Brain microvascular endothelial cell (primary cell): ENCODE measurements around the gene SUOX.
"Not testable (repeated sequence)": the region's sequence is repeated elsewhere in the genome, so short reads cannot be mapped to it uniquely, and the experiment has no call there.

Experiments
- DNase-seq: peaks from one replicate; pipeline ENCODE4 v3.0.0-alpha.2; 2020
- H3K27ac ChIP-seq: fragments of 250-450 bp; sonication (Bioruptor Pico); 2 replicates; pipeline ENCODE4 v1.5.1; 2020; ENCODE audit warnings: mild to moderate bottlenecking, moderate library complexity
- H3K27me3 ChIP-seq: fragments of 250-450 bp; sonication (Bioruptor Pico); replicated peaks from 2 replicates; pipeline ENCODE4 v1.5.1; 2020; ENCODE audit warnings: mild to moderate bottlenecking
- H3K36me3 ChIP-seq: fragments of 250-450 bp; sonication (Bioruptor Pico); replicated peaks from 2 replicates; pipeline ENCODE4 v1.5.1; 2020; ENCODE audit warnings: mild to moderate bottlenecking
- H3K4me3 ChIP-seq: 2 replicates; pipeline ENCODE4 v1.5.1; 2011; ENCODE audit warnings: low read depth, mild to moderate bottlenecking, control low read depth, low read length, moderate library complexity
- CTCF ChIP-seq: IDR thresholded peaks from 2 replicates; pipeline ENCODE4 v1.5.1; 2011; ENCODE audit warnings: low read depth, mild to moderate bottlenecking, moderate library complexity, low read length, control low read depth, inconsistent platforms; ENCODE audit errors: missing control alignments
- in situ Hi-C: cut with HindIII; loops from 2 replicates; pipeline ENCODE4 v1.10.0; 2017; ENCODE audit warnings: low sequenced_read_pairs, low pct_ligation_motif_present

SUOX gene

GRCh38 chr12:55997535-55997859, 421 bp downstream of the SUOX start:
- no peak for DNase-seq
- in situ Hi-C loops = no loop called here
- Histone ChIP-seq H3K27me3 (no peaks in the 10 kb centered on the region), H3K4me3 (peak overlapping the region; percentile 93), H3K36me3 (peaks cover 25% of the 10 kb centered on the region), H3K27ac (no peak overlapping the region)
- TF ChIP-seq CTCF = no peak

- in situ Hi-C loops, H3K27ac ChIP-seq, H3K27me3 ChIP-seq, DNase-seq, H3K4me3 ChIP-seq: not testable (repeated sequence)
- H3K36me3 ChIP-seq = peaks cover 19% of the 10 kb centered on the region
These were observed 2.4 kb downstream of the SUOX start for GRCh38 chr12:55999522-55999921.

DNA sequence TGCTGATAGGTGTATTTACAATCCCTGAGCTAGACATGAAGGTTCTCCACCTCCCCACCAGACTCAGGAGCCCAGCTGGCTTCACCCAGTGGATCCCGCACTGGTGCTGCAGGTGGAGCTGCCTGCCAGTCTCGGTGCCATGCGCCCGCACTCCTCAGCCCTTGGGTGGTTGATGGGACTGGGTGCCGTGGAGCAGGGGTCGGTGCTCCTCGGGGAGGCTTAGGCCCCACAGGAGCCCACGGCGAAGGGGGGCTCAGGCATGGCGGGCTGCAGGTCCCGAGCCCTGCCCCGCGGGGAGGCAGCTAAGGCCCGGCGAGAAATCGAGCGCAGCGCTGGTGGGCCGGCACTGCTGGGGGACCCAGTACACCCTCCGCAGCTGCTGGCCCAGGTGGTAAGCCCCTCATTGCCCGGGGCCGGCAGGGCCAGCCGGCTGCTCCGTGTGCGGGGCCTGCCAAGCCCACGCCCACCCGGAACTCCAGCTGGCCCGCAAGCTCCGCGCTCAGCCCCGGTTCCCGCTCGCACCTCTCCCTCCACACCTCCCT, 3.0 kb downstream of the SUOX start:
- peaks cover 15% of the 10 kb centered on the region for H3K36me3 ChIP-seq
- H3K4me3 ChIP-seq, H3K27ac ChIP-seq, in situ Hi-C loops, H3K27me3 ChIP-seq, DNase-seq: not testable (repeated sequence)

GRCh38 chr12:56001487-56002100, 4.5 kb downstream of the SUOX start:
- DNase-seq = no peak
- no peak for TF ChIP-seq CTCF
- Histone ChIP-seq H3K36me3 (peaks cover 10% of the 10 kb centered on the region), H3K27ac (no peak overlapping the region), H3K4me3 (no peak overlapping the region), H3K27me3 (no peaks in the 10 kb centered on the region)
- in situ Hi-C loops = no loop called here

GRCh38 chr12:56003376-56003775, 6.3 kb downstream of the SUOX start:
- H3K4me3 ChIP-seq, DNase-seq, H3K27me3 ChIP-seq, H3K27ac ChIP-seq, in situ Hi-C loops: not testable (repeated sequence)
- H3K36me3 ChIP-seq = peaks cover 10% of the 10 kb centered on the region

DNA sequence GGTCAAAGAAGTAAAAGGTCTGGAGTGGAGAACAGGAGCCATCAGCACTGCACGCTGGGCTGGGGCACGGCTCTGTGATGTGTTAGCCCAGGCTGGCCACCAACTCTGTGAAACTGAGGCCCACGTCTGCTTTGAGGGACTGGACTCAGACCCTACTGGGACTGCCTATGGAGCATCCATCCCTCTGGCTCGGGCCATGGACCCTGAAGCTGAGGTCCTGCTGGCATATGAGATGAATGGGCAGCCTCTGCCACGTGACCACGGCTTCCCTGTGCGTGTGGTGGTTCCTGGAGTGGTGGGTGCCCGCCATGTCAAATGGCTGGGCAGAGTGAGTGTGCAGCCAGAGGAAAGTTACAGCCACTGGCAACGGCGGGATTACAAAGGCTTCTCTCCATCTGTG, 7.1 kb downstream of the SUOX start:
- H3K36me3 ChIP-seq = peaks cover 10% of the 10 kb centered on the region
- DNase-seq = no peak
- no peak overlapping the region for H3K4me3 ChIP-seq
- H3K27me3 ChIP-seq = no peaks in the 10 kb centered on the region
- no peak for TF ChIP-seq CTCF
- in situ Hi-C loops = no loop called here
- H3K27ac ChIP-seq = no peak overlapping the region

DNA sequence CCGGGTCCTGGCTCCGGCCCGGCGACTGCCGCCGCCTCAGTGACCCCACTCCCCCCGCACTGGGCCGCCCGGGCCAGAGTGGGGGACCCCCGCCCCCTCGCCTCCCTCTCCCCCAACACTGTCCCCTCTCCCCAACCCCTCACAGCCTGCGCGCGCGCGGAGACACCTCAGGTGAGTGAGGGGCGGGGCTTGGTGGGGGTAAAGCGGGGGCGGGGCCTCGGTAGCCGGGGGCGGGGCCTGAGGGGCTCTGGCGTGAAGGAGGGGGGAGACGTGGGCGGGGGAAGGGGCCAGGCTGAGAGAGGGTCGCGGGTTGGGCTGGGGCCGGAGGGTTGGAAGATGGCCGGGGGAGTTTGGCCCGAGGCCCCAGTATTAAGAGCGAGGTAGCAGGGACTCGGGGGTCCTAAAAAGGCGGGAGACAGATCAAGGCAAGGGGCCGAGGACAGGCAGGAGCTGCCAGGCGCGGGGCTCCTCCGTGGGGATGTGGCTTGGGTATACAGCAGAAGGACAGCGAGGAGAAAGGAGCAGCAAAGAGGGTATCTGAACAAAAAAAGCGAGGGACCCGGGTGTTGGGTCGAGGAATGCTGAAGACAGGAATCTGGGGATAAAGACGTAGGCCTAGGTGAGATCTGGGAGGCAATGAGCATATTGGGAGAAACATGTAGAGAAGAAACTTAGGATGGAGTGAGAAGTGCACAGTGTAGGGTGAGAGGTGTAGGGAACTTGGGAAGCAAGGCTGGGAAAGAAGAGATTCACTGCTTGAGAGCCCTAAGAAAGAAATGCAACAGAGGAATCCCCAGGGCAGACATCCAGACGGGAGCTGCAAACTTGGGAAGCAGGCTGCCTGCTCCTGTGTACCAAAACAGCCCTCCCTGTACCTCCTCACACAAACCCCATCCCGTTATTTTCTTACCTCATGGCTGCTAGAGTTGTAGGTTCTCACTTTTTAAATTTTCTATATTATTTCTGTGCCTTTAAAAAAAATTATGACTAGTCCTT, 10.8 kb downstream of the SUOX start:
- Histone ChIP-seq H3K27me3 (no peaks in the 10 kb centered on the region), H3K27ac (no peak overlapping the region), H3K4me3 (peak overlapping the region; percentile 56), H3K36me3 (peaks cover 10% of the 10 kb centered on the region)
- DNase-seq = no peak
- no peak for TF ChIP-seq CTCF
- in situ Hi-C loops = no loop called here
